Measurements from ENCODE around the gene RHOH. TPM values are rescaled to one million over a fixed set of nuclear protein-coding genes. Genes with fewer than 3 reads are reported as not detected.

Gene RHOH
- polyA plus RNA-seq, 1 experiment: not detected

DNA sequence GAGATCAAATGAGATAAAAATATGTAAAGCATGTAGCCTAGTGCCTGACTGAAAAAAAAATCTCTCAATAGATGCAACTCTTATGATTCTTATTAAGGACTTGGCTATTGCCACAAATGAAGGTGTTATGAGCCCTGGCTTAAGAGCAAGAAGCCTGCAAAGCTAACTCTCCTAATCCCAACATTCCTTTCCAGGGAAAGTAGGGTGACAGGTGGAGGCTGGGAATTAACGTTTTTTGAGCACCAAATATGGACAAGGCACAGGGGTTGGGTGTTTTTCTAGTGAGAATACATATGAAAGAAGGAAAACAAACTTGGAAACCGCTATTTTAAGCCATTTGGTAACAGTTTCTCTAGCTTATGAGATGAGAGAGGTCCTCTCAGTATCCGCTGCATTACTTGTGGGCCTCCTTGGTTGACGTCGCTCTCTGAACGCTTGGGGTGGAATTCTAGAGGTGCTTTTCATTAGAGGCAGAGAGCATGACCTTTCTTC is 2.4 kb downstream of the RHOH start:
- CTCF ChIA-PET: no interaction called here
- POLR2A ChIA-PET: no interaction called here
- no peaks in the 10 kb centered on the region for H3K9me3 ChIP-seq (ENCODE audit: control insufficient read depth, insufficient read depth, low read length)
- H3K4me3 ChIP-seq (ENCODE audit: low read depth, low read length): no peak overlapping the region
- no peaks in the 10 kb centered on the region for H3K27me3 ChIP-seq (ENCODE audit: control insufficient read depth, insufficient read depth, low read length)
- no peak for DNase-seq (ENCODE audit: low read depth, low spot score)
- H3K27ac ChIP-seq (ENCODE audit: low read depth, low read length): no peak overlapping the region
- TF ChIP-seq, protein P1, sequence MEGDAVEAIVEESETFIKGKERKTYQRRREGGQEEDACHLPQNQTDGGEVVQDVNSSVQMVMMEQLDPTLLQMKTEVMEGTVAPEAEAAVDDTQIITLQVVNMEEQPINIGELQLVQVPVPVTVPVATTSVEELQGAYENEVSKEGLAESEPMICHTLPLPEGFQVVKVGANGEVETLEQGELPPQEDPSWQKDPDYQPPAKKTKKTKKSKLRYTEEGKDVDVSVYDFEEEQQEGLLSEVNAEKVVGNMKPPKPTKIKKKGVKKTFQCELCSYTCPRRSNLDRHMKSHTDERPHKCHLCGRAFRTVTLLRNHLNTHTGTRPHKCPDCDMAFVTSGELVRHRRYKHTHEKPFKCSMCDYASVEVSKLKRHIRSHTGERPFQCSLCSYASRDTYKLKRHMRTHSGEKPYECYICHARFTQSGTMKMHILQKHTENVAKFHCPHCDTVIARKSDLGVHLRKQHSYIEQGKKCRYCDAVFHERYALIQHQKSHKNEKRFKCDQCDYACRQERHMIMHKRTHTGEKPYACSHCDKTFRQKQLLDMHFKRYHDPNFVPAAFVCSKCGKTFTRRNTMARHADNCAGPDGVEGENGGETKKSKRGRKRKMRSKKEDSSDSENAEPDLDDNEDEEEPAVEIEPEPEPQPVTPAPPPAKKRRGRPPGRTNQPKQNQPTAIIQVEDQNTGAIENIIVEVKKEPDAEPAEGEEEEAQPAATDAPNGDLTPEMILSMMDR (IDR thresholded peaks at IDR 0.05; ENCODE audit: low read depth, low read length): no peak

DNA sequence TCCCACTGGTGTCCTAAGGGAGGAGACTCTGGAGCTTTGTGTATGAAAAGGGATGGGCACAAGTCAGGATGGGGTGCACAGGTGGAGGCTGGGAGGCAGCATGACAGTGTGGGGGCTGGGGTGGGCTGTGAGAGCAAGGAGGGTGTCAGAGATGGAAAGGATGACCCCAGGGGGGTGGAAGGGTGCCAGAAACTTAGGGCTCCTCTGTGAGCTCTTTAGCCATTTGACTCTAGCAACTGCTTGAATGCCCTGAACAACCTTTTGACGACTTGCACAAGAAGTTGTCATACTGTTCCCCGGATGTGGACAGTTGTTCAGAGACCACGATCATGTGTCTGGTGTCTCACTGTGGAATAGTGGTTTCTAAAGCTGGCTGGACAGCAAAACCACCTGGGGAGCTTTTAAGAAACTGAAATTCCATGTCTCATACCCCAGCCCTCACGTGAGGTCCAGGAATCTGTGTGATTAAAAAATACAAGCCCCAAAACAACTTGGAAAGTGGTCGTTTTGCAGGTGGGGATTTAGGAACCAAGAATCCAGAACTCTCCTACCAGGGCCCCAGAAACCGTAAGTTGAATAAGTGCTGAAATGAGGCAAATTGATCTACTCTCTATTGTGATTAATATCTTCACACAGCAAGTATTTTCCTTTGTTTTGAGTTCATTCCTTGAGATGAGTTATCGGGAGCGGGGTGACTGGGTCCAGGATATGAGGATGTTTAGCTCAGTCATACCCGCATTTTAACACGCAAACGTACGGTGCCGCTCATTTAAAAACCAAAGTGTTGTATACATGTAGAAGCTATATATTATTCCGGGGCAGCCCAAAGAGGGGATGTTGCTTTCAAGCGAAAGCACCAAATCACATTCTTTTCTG is 3.4 kb downstream of the RHOH start:
- no peak overlapping the region for H3K4me3 ChIP-seq (ENCODE audit: low read depth, low read length)
- CTCF ChIA-PET: no interaction called here

DNA sequence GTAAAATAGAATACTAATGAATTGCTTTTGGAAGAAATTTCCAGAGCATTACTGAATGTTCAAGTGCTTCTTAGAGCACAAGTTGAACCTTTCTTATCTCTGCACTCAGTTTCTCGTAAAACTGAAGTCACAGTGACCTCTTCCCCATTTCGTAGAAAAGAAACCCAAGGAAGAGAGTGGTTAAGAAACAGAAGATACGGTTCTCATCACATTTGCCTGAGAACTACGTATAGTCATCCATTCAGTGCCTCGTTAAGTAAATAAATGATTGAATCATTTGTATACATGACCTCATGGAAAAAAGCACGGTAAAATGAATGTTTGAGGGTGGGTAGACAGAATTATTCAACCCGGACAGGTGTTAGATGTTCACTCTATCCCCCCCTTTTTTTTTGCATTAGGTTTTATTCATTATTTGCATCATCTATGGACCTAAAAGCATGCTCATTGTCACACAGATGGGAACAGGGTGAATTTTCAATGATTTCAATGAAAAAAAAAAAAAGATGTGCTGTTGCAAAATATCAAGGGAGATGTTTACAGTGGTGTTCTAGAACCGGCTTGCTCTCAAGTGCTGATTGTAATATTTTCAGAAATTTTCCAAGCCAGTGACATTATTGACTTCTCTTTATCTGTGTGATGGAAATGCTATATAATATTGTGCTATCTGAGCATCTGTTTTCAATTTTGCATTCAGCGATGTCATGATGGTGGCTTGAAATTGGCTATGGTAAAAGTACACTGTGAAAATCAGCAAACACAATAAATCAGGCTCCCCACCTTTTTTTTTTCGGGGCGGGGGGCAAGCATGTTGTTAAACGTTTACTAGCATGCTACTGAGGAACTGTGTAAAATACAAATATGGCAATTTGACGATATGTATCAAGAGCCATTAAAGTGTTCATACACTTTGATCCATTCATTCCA is 4.3 kb downstream of the RHOH start:
- TF ChIP-seq, protein P1 (IDR thresholded peaks at IDR 0.05; ENCODE audit: low read depth, low read length): no peak
- Histone ChIP-seq H3K27ac (ENCODE audit: low read depth, low read length) (peak overlapping the region; percentile 49), H3K9me3 (ENCODE audit: control insufficient read depth, insufficient read depth, low read length) (no peaks in the 10 kb centered on the region), H3K4me3 (ENCODE audit: low read depth, low read length) (no peak overlapping the region), H3K27me3 (ENCODE audit: control insufficient read depth, insufficient read depth, low read length) (no peaks in the 10 kb centered on the region)
- DNase-seq (ENCODE audit: low read depth, low spot score): peak; percentile 63
- ChIA-PET POLR2A (no interaction called here), CTCF (no interaction called here)

More for the DNA sequence above, 3.4 kb downstream of the RHOH start:
- H3K9me3 ChIP-seq (ENCODE audit: control insufficient read depth, insufficient read depth, low read length): no peaks in the 10 kb centered on the region
- no peak for DNase-seq (ENCODE audit: low read depth, low spot score)
- TF ChIP-seq, protein P1 (IDR thresholded peaks at IDR 0.05; ENCODE audit: low read depth, low read length): no peak
- peak overlapping the region; percentile 49 for H3K27ac ChIP-seq (ENCODE audit: low read depth, low read length)
- POLR2A ChIA-PET: no interaction called here
- H3K27me3 ChIP-seq (ENCODE audit: control insufficient read depth, insufficient read depth, low read length): no peaks in the 10 kb centered on the region

DNA sequence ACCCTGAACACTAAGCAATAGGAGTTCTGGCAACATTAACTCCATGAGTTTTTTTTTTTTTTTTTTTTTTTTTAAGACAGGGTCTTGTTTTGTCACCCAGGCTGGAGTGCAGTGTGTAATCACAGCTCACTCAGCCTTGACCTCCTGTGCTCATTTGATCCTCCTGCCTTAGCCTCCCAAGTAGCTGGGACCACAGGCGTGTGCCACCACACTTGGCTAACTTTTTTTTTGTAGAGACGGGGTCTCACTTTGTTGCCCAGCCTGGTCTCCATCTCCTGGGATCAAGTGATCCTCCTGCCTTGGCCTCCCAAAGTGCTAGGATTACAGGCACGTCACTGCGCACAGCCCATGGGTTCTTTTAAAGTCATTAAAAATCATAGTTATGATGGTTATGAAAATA is 5.1 kb downstream of the RHOH start:
- H3K27me3 ChIP-seq (ENCODE audit: control insufficient read depth, insufficient read depth, low read length): no peaks in the 10 kb centered on the region
- TF ChIP-seq, protein P1 (IDR thresholded peaks at IDR 0.05; ENCODE audit: low read depth, low read length): no peak
- no peaks in the 10 kb centered on the region for H3K9me3 ChIP-seq (ENCODE audit: control insufficient read depth, insufficient read depth, low read length)
- DNase-seq (ENCODE audit: low read depth, low spot score): no peak
- no peak overlapping the region for H3K27ac ChIP-seq (ENCODE audit: low read depth, low read length)
- POLR2A ChIA-PET: no interaction called here
- H3K4me3 ChIP-seq (ENCODE audit: low read depth, low read length): no peak overlapping the region
- CTCF ChIA-PET: no interaction called here

All from AG04450 (cell line).